Tibial artery (tissue), 4 donors: ENCODE results near the gene HSH2D.

Source experiments
- DNase-seq, 2 donors: peaks; one replicate each; pipeline ENCODE4 v3.0.0-alpha.2; 2019
- H3K27ac ChIP-seq, 2 donors: fragments of 200-600 bp; sonication (generic) in 1 of 2; 1 replicate in 1 of 2; 2 replicates in 1 of 2; pipeline ENCODE4 v1.5.1; 2018 to 2019; ENCODE audit warnings: mild to moderate bottlenecking in 1 of 2
- H3K27me3 ChIP-seq, 2 donors: fragments of 200-600 bp; sonication (generic) in 1 of 2; one replicate each; pipeline versions ENCODE4 v1.5.1 to v1.6.0; 2016 to 2019
- H3K36me3 ChIP-seq, 3 donors: fragments of 200-600 bp; sonication (generic) in 2 of 3; one replicate each; pipeline ENCODE4 v1.5.1; 2016 to 2019; ENCODE audit warnings: mild to moderate bottlenecking in 2 of 3
- H3K4me1 ChIP-seq, 4 donors: fragments of 200-600 bp; sonication (generic) in 2 of 4; 1 replicate in 3 of 4; 2 replicates in 1 of 4; pipeline ENCODE4 v1.5.1; 2016 to 2019
- H3K4me3 ChIP-seq, 2 donors: fragments of 200-600 bp; sonication (generic) in 1 of 2; 1 replicate in 1 of 2; 2 replicates in 1 of 2; pipeline ENCODE4 v1.5.1; 2018 to 2019; ENCODE audit warnings: mild to moderate bottlenecking in 2 of 2
- H3K9me3 ChIP-seq, 3 donors: fragments of 200-600 bp; sonication (generic) in 1 of 3; one replicate each; pipeline ENCODE4 v1.5.1; 2016 to 2019
- CTCF ChIP-seq, 2 experiments: fragments of 200-600 bp in 1 of 2; fragments of 450-650 bp in 1 of 2; IDR thresholded peaks; one replicate each; pipeline ENCODE4 v1.5.1; 2017 to 2019; ENCODE audit warnings: antibody characterized with exemption in 2 of 2, mild to moderate bottlenecking in 1 of 2, moderate library complexity in 1 of 2
- intact Hi-C: fragments of 100-400 bp; cut with DNase I; formaldehyde crosslinking; loops from one replicate; pipeline ENCODE4 v1.15.0; 2023; ENCODE audit warnings: low total_unique reads

The HSH2D gene

GRCh38 chr19:16190198-16190597 lies 46.7 kb downstream of the HSH2D start:
- intact Hi-C loops, result no loop called here
- no peak for TF ChIP-seq CTCF (IDR thresholded peaks at IDR 0.05)
- no peaks in the 10 kb centered on the region for H3K9me3 ChIP-seq
- no peak overlapping the region for H3K27ac ChIP-seq
- peaks cover 33 to 63% (median 39%) of the 10 kb centered on the region in 3 donors for H3K36me3 ChIP-seq
- no peaks in the 10 kb centered on the region for H3K27me3 ChIP-seq
- no peak overlapping the region for H3K4me3 ChIP-seq
- H3K4me1 ChIP-seq, result peaks cover 0 to 28% (median 13%) of the 10 kb centered on the region in 4 donors
- DNase-seq, result no peak

GRCh38 chr19:16190736-16191135 lies 47.3 kb downstream of the HSH2D start:
- TF ChIP-seq CTCF (IDR thresholded peaks at IDR 0.05), result no peak
- H3K27ac ChIP-seq, result no peak overlapping the region
- H3K9me3 ChIP-seq, result no peaks in the 10 kb centered on the region
- peaks cover 33 to 63% (median 39%) of the 10 kb centered on the region in 3 donors for H3K36me3 ChIP-seq
- H3K27me3 ChIP-seq, result no peaks in the 10 kb centered on the region
- peak in 1 of 2 donors; percentile 24 for DNase-seq
- intact Hi-C loops, result no loop called here
- H3K4me3 ChIP-seq, result no peak overlapping the region
- peaks cover 0 to 28% (median 12%) of the 10 kb centered on the region in 4 donors for H3K4me1 ChIP-seq

GRCh38 chr19:16191216-16191908 lies 47.9 kb downstream of the HSH2D start:
- Histone ChIP-seq H3K4me1 (peaks cover 0 to 23% (median 7%) of the 10 kb centered on the region in 4 donors), H3K27me3 (no peaks in the 10 kb centered on the region), H3K27ac (no peak overlapping the region), H3K9me3 (no peaks in the 10 kb centered on the region), H3K36me3 (peaks cover 33 to 63% (median 39%) of the 10 kb centered on the region in 3 donors), H3K4me3 (no peak overlapping the region)
- intact Hi-C loops, result no loop called here
- no peak for TF ChIP-seq CTCF (IDR thresholded peaks at IDR 0.05)
- peak in 1 of 2 donors; percentile 62 for DNase-seq

GRCh38 chr19:16193466-16193865 lies 50.0 kb downstream of the HSH2D start:
- intact Hi-C loops, result no loop called here
- Histone ChIP-seq H3K4me1 (peaks cover 0 to 17% (median 12%) of the 10 kb centered on the region in 4 donors), H3K9me3 (no peaks in the 10 kb centered on the region), H3K27ac (no peak overlapping the region), H3K27me3 (no peaks in the 10 kb centered on the region), H3K4me3 (no peak overlapping the region), H3K36me3 (peaks cover 33 to 52% (median 39%) of the 10 kb centered on the region in 3 donors)
- no peak for TF ChIP-seq CTCF (IDR thresholded peaks at IDR 0.05)
- peak in 1 of 2 donors; percentile 33 for DNase-seq

GRCh38 chr19:16197188-16197621 lies 53.7 kb downstream of the HSH2D start:
- H3K36me3 ChIP-seq, result peaks cover 8 to 30% (median 13%) of the 10 kb centered on the region in 3 donors
- H3K9me3 ChIP-seq, result no peaks in the 10 kb centered on the region
- H3K4me3 ChIP-seq, result peak overlapping the region; percentile 73 to 97
- intact Hi-C loops, result no loop called here
- peak overlapping the region; percentile 76 to 88 for H3K27ac ChIP-seq
- peaks cover 0 to 38% (median 31%) of the 10 kb centered on the region in 4 donors for H3K4me1 ChIP-seq
- no peak for TF ChIP-seq CTCF (IDR thresholded peaks at IDR 0.05)
- DNase-seq, result peak; percentile 42 to 53
- no peaks in the 10 kb centered on the region for H3K27me3 ChIP-seq
